Posterior cingulate gyrus (tissue), 11 donors: ENCODE measurements around the gene S100A3.
A peak's percentile ranks its signal among the peaks of the same experiment; 100 is the strongest.

ENCODE experiments used
- DNase-seq, 10 donors: peaks; one replicate each; pipeline versions ENCODE4 v3.0.0 to v3.0.0-alpha.2; 2020 to 2021; ENCODE audit warnings: mixed read lengths in 3 of 10
- intact Hi-C: fragments of 100-400 bp; cut with DNase I; formaldehyde crosslinking; loops from one replicate; pipeline ENCODE4 v1.15.1; 2023

S100A3 gene

GRCh38 chr1:153552335-153552734 is 3.3 kb upstream of the S100A3 start:
- intact Hi-C loops, result no loop called here

GRCh38 chr1:153550827-153551500 is 1.9 kb upstream of the S100A3 start:
- intact Hi-C loops, result no loop called here
- peak in 3 of 10 donors; percentile 20 to 78 (median 46) for DNase-seq

More at GRCh38 chr1:153552335-153552734, 3.3 kb upstream of the S100A3 start:
- peak in 2 of 10 donors; percentile 8 to 30 for DNase-seq

- intact Hi-C loops, result no loop called here
- peak in 3 of 10 donors; percentile 6 to 47 (median 42) for DNase-seq
These were observed 1.3 kb upstream of the S100A3 start for GRCh38 chr1:153550398-153550758.

GRCh38 chr1:153549741-153550397 is 811 bp upstream of the S100A3 start:
- peak in 3 of 10 donors; percentile 15 to 73 (median 70) for DNase-seq
- intact Hi-C loops, result no loop called here

GRCh38 chr1:153547560-153548551 is 1.2 kb downstream of the S100A3 start:
- intact Hi-C loops, result no loop called here
- DNase-seq, result peak in 2 of 10 donors; percentile 28 to 56

- DNase-seq, result peak in 2 of 10 donors; percentile 30 to 55
- intact Hi-C loops, result no loop called here
These were observed 2.1 kb downstream of the S100A3 start for GRCh38 chr1:153546796-153547559.

- intact Hi-C loops, result no loop called here
- peak in 2 of 10 donors; percentile 21 to 25 for DNase-seq
These were observed 2.7 kb downstream of the S100A3 start for GRCh38 chr1:153546371-153546770.

GRCh38 chr1:153545067-153546055 is 3.7 kb downstream of the S100A3 start, which contains the start of gene S100A4:
Gene S100A4, minus strand, starts transcription at chr1:153545806. Its CDS starts 1,012 bp downstream, at chr1:153544794.
- peak in 7 of 10 donors; percentile 19 to 91 (median 53) for DNase-seq
- intact Hi-C loops, result no loop called here

- DNase-seq, result no peak
- intact Hi-C loops, result no loop called here
These were observed 4.5 kb downstream of the S100A3 start for GRCh38 chr1:153544453-153545066.

GRCh38 chr1:153543736-153544135 is 5.3 kb downstream of the S100A3 start:
- intact Hi-C loops, result no loop called here
- peak in 1 of 10 donors; percentile 22 for DNase-seq

GRCh38 chr1:153542956-153543711 is 5.9 kb downstream of the S100A3 start:
- DNase-seq, result peak in 1 of 10 donors; percentile 20
- intact Hi-C loops, result no loop called here

- intact Hi-C loops, result no loop called here
- peak in 1 of 10 donors; percentile 57 for DNase-seq
These were observed 7.1 kb downstream of the S100A3 start for GRCh38 chr1:153541641-153542590.

- peak in 3 of 10 donors; percentile 37 to 82 (median 77) for DNase-seq
- intact Hi-C loops, result no loop called here
These were observed 8.4 kb downstream of the S100A3 start, which contains the start of gene S100A5 for GRCh38 chr1:153540394-153541361. Gene S100A5, minus strand, starts transcription at chr1:153540934. Its CDS starts 743 bp downstream, at chr1:153540191.

- peak in 2 of 10 donors; percentile 24 to 47 for DNase-seq
- intact Hi-C loops, result no loop called here
These were observed 9.5 kb downstream of the S100A3 start for GRCh38 chr1:153539395-153540093.
